HG03135 (cell line): ENCODE measurements around the gene HAL.

ENCODE experiments used
- ATAC-seq: cut with Tn5 transposase; IDR thresholded peaks from one replicate; pipeline ENCODE4 v1.9.1; 2021; ENCODE audit warnings: mild to moderate bottlenecking, moderate library complexity; ENCODE audit not compliant: unreplicated experiment

The HAL gene

GRCh38 chr12:95996034-95996658 lies at the start of gene HAL:
HAL (minus strand) TSS chr12:95996344; CDS start chr12:95995910, 434 bp downstream.
- no peak for ATAC-seq

GRCh38 chr12:96045566-96045965 lies 49.4 kb upstream of the HAL start:
- ATAC-seq = no peak

GRCh38 chr12:96044943-96045290 lies 48.8 kb upstream of the HAL start:
- no peak for ATAC-seq

GRCh38 chr12:96044017-96044942 lies 48.1 kb upstream of the HAL start:
- ATAC-seq = no peak

- ATAC-seq = no peak
Observed at GRCh38 chr12:96041181-96041580, 45.0 kb upstream of the HAL start.

- no peak for ATAC-seq
Observed at GRCh38 chr12:96040305-96041133, 44.4 kb upstream of the HAL start.

GRCh38 chr12:96039516-96039915 lies 43.4 kb upstream of the HAL start:
- ATAC-seq = no peak

- no peak for ATAC-seq
Observed at GRCh38 chr12:96036765-96037455, 40.8 kb upstream of the HAL start.

GRCh38 chr12:96035283-96036236 lies 39.4 kb upstream of the HAL start, which contains the start of gene LTA4H:
LTA4H (minus strand) TSS chr12:96035587; CDS start chr12:96035519, 68 bp downstream.
- ATAC-seq = peak; percentile 93

- no peak for ATAC-seq
Observed at GRCh38 chr12:96034621-96035282, 38.6 kb upstream of the HAL start.

GRCh38 chr12:96033549-96034389 lies 37.6 kb upstream of the HAL start:
- no peak for ATAC-seq

- ATAC-seq = no peak
Observed at GRCh38 chr12:96029826-96030225, 33.7 kb upstream of the HAL start.

- no peak for ATAC-seq
Observed at GRCh38 chr12:96028538-96028937, 32.4 kb upstream of the HAL start.

- no peak for ATAC-seq
Observed at GRCh38 chr12:96026331-96026730, 30.2 kb upstream of the HAL start.

GRCh38 chr12:96025518-96025917 lies 29.4 kb upstream of the HAL start:
- no peak for ATAC-seq

GRCh38 chr12:96020314-96021003 lies 24.3 kb upstream of the HAL start:
- ATAC-seq = peak; percentile 89

GRCh38 chr12:96015672-96016071 lies 19.5 kb upstream of the HAL start:
- ATAC-seq = no peak
